Lower leg skin (tissue), 4 donors: Measurements from ENCODE around the gene PLEKHA8. TPM values are rescaled to one million over a fixed set of nuclear protein-coding genes. Genes with fewer than 3 reads are reported as not detected.

Experiments used
- DNase-seq, 2 donors: peaks; one replicate each; pipeline ENCODE4 v3.0.0-alpha.2; 2019; ENCODE audit warnings: low spot score in 2 of 2
- H3K4me3 ChIP-seq: fragments of 200-600 bp; sonication (generic); 2 replicates; pipeline ENCODE4 v1.5.1; 2017; ENCODE audit warnings: mild to moderate bottlenecking, low read depth; ENCODE audit not compliant: poor library complexity, severe bottlenecking
- CTCF ChIP-seq, 3 donors: fragments of 450-650 bp; IDR thresholded peaks; one replicate each; pipeline ENCODE4 v1.5.1; 2016; ENCODE audit warnings: antibody characterized with exemption in 3 of 3, mild to moderate bottlenecking in 3 of 3, moderate library complexity in 2 of 3
- POLR2A ChIP-seq, 2 donors: fragments of 450-650 bp; IDR thresholded peaks; one replicate each; pipeline ENCODE4 v1.6.1; 2016 to 2017; ENCODE audit warnings: antibody characterized with exemption in 2 of 2, mild to moderate bottlenecking in 1 of 2, moderate library complexity in 1 of 2
- WGBS, 2 donors: methylation state at CpG; one replicate each; pipeline ENCODE4 v1.1.5; 2018; 5-methylcytosine and 5-hydroxymethylcytosine counted together
- intact Hi-C: fragments of 100-400 bp; cut with DNase I; formaldehyde crosslinking; loops from one replicate; pipeline ENCODE4 v1.15.0; 2023; ENCODE audit warnings: low total_unique reads
- total RNA-seq, 4 donors: library from RNA; depleted of rRNA; stranded (reverse); fragments of >200 nt; gene quantifications; one replicate each; pipeline ENCODE4 v1.1.0, GENCODE V29; 2016

PLEKHA8 gene
- total RNA-seq, 4 donors from 2014 or later, result 6.0 to 10.9 (median 6.5) TPM

GRCh38 chr7:30068117-30068516, 39.9 kb downstream of the PLEKHA8 start:
- DNase-seq, result no peak
- no peak for TF ChIP-seq POLR2A (IDR thresholded peaks at IDR 0.05)
- no peak for TF ChIP-seq CTCF (IDR thresholded peaks at IDR 0.05)
- intact Hi-C loops, result no loop called here
- H3K4me3 ChIP-seq, result no peak overlapping the region

- intact Hi-C loops, result no loop called here
- no peak overlapping the region for H3K4me3 ChIP-seq
- no peak for DNase-seq
- no peak for TF ChIP-seq CTCF (IDR thresholded peaks at IDR 0.05)
- WGBS, 2 donors, result 88 to 96% methylated on average over 5 of the region's 5 CpGs
Observed at GRCh38 chr7:30069096-30069867, 41.1 kb downstream of the PLEKHA8 start.

- WGBS, 2 donors, result 0% methylated on average over 1 of the region's 1 CpG
- no peak for DNase-seq
- TF ChIP-seq POLR2A (IDR thresholded peaks at IDR 0.05), result no peak
- TF ChIP-seq CTCF (IDR thresholded peaks at IDR 0.05), result no peak
- no peak overlapping the region for H3K4me3 ChIP-seq
- intact Hi-C loops, result no loop called here
Observed at GRCh38 chr7:30070052-30070451, 41.8 kb downstream of the PLEKHA8 start.

GRCh38 chr7:30072735-30073134, 44.5 kb downstream of the PLEKHA8 start:
- TF ChIP-seq POLR2A (IDR thresholded peaks at IDR 0.05) (no peak), CTCF (IDR thresholded peaks at IDR 0.05) (no peak)
- intact Hi-C loops, result no loop called here
- DNase-seq, result no peak
- 95 to 100% methylated on average over 1 of the region's 1 CpG for WGBS, 2 donors
- H3K4me3 ChIP-seq, result no peak overlapping the region

- no peak overlapping the region for H3K4me3 ChIP-seq
- WGBS, 2 donors, result 36 to 38% methylated on average over 1 of the region's 1 CpG
- TF ChIP-seq POLR2A (IDR thresholded peaks at IDR 0.05), result no peak
- TF ChIP-seq CTCF (IDR thresholded peaks at IDR 0.05), result no peak
- no peak for DNase-seq
- intact Hi-C loops, result no loop called here
Observed at GRCh38 chr7:30074422-30075030, 46.3 kb downstream of the PLEKHA8 start.
